Mesenchymal stem cell (in vitro differentiated cells and primary cell): ENCODE results near the gene OR2G2. TPM values are rescaled to one million over a fixed set of nuclear protein-coding genes. Genes with fewer than 3 reads are reported as not detected.

ENCODE experiments used
- DNase-seq: peaks from one replicate; pipeline ENCODE4 v3.0.0-alpha.2; 2013
- H2AFZ ChIP-seq: one replicate; pipeline ENCODE4 v1.6.1; 2013; ENCODE audit warnings: low read depth, mild to moderate bottlenecking, control low read depth, inconsistent platforms, low read length, moderate library complexity
- H2AK5ac ChIP-seq: 2 replicates; pipeline ENCODE4 v1.6.1; 2013; ENCODE audit warnings: low read length, moderate library complexity, mild to moderate bottlenecking, inconsistent platforms; ENCODE audit not compliant: severe bottlenecking
- H2BK120ac ChIP-seq: one replicate; pipeline ENCODE4 v1.6.1; 2013; ENCODE audit warnings: low read depth, mild to moderate bottlenecking, inconsistent platforms, low read length, moderate library complexity
- H2BK12ac ChIP-seq, 2 experiments: one replicate each; pipeline ENCODE4 v1.6.1; 2013; ENCODE audit warnings: inconsistent platforms in 2 of 2, low read length in 2 of 2, mild to moderate bottlenecking in 2 of 2, moderate library complexity in 2 of 2, control low read depth in 1 of 2
- H2BK15ac ChIP-seq: one replicate; pipeline ENCODE4 v1.6.1; 2013; ENCODE audit warnings: mild to moderate bottlenecking, low read depth, inconsistent platforms; ENCODE audit not compliant: poor library complexity, severe bottlenecking
- H2BK5ac ChIP-seq: 2 replicates; pipeline ENCODE4 v1.6.1; 2013; ENCODE audit warnings: low read depth, mild to moderate bottlenecking, low read length, control low read depth, inconsistent platforms; ENCODE audit not compliant: poor library complexity, severe bottlenecking
- H3K14ac ChIP-seq, 2 experiments: one replicate each; pipeline ENCODE4 v1.6.1; 2013; ENCODE audit warnings: inconsistent platforms in 2 of 2, low read length in 2 of 2, control low read depth in 1 of 2, mild to moderate bottlenecking in 1 of 2, moderate library complexity in 1 of 2
- H3K18ac ChIP-seq, 2 experiments: one replicate each; pipeline ENCODE4 v1.6.1; 2013; ENCODE audit warnings: inconsistent platforms in 2 of 2, low read length in 2 of 2, control low read depth in 1 of 2, low read depth in 1 of 2, mild to moderate bottlenecking in 1 of 2
- H3K23ac ChIP-seq, 2 experiments: one replicate each; pipeline ENCODE4 v1.6.1; 2013; ENCODE audit warnings: inconsistent platforms in 2 of 2, low read length in 2 of 2, mild to moderate bottlenecking in 2 of 2, moderate library complexity in 2 of 2, control low read depth in 1 of 2
- H3K27ac ChIP-seq: 2 replicates; pipeline ENCODE4 v1.5.1; 2013; ENCODE audit warnings: mild to moderate bottlenecking, moderate library complexity, low read length, control low read depth, inconsistent platforms; ENCODE audit not compliant: poor library complexity, severe bottlenecking
- H3K27me3 ChIP-seq, 2 experiments: 2 replicates each; pipeline versions ENCODE4 v1.6.1 to v1.7.0; 2013; ENCODE audit warnings: low read length in 2 of 2, mild to moderate bottlenecking in 2 of 2, moderate library complexity in 2 of 2, control low read depth in 1 of 2, inconsistent platforms in 1 of 2; ENCODE audit not compliant: control insufficient read depth in 1 of 2, insufficient read depth in 1 of 2
- H3K36me3 ChIP-seq, 2 experiments: 2 replicates each; pipeline versions ENCODE4 v1.6.1 to v1.7.0; 2013; ENCODE audit warnings: low read length in 2 of 2, control low read depth in 1 of 2, inconsistent platforms in 1 of 2, low read depth in 1 of 2, mild to moderate bottlenecking in 1 of 2; ENCODE audit not compliant: insufficient read depth in 2 of 2, control insufficient read depth in 1 of 2
- H3K4ac ChIP-seq, 2 experiments: one replicate each; pipeline ENCODE4 v1.6.1; 2013; ENCODE audit warnings: inconsistent platforms in 2 of 2, low read length in 2 of 2, mild to moderate bottlenecking in 2 of 2, moderate library complexity in 2 of 2, control low read depth in 1 of 2, low read depth in 1 of 2
- H3K4me1 ChIP-seq: 2 replicates; pipeline ENCODE4 v1.6.1; 2013; ENCODE audit warnings: low read depth, low read length, control low read depth; ENCODE audit not compliant: control insufficient read depth, insufficient read depth
- H3K4me2 ChIP-seq: 2 replicates; pipeline ENCODE4 v1.6.1; 2013; ENCODE audit warnings: low read length, mild to moderate bottlenecking, inconsistent platforms; ENCODE audit not compliant: poor library complexity, severe bottlenecking
- H3K4me3 ChIP-seq, 2 experiments: 2 replicates each; pipeline versions ENCODE4 v1.5.1 to v1.7.0; 2013; ENCODE audit warnings: low read length in 2 of 2, mild to moderate bottlenecking in 2 of 2, control low read depth in 1 of 2, low read depth in 1 of 2; ENCODE audit not compliant: insufficient read depth in 1 of 2
- H3K79me1 ChIP-seq: replicated peaks from 2 replicates; pipeline ENCODE4 v1.6.1; 2013; ENCODE audit warnings: mild to moderate bottlenecking, control low read depth, low read length, inconsistent platforms; ENCODE audit not compliant: poor library complexity, severe bottlenecking
- H3K9ac ChIP-seq: 2 replicates; pipeline ENCODE4 v1.7.0; 2013; ENCODE audit warnings: mild to moderate bottlenecking, low read length, moderate library complexity
- H3K9me3 ChIP-seq: 2 replicates; pipeline ENCODE4 v1.7.0; 2013; ENCODE audit warnings: mild to moderate bottlenecking, low read length; ENCODE audit not compliant: control insufficient read depth
- H4K8ac ChIP-seq: one replicate; pipeline ENCODE4 v1.6.1; 2013; ENCODE audit warnings: inconsistent platforms, mild to moderate bottlenecking, low read length, moderate library complexity
- H4K91ac ChIP-seq: one replicate; pipeline ENCODE4 v1.6.1; 2013; ENCODE audit warnings: mild to moderate bottlenecking, low read length, inconsistent platforms
- WGBS: methylation state at CpG from one replicate; pipeline ENCODE4 v1.1.7; 2013; ENCODE audit warnings: mixed read lengths; 5-methylcytosine and 5-hydroxymethylcytosine counted together
- small RNA-seq: library from polyadenylated mRNA; stranded (forward); fragments of <200 nt; extraction: miRNeasy Mini kit (QIAGEN cat#:217004); gene quantifications from one replicate; pipeline ENCODE3, GENCODE V24; 2013; ENCODE audit warnings: low read depth

The OR2G2 gene

GRCh38 chr1:247638011-247638410, 49.9 kb downstream of the OR2G2 start:
- Histone ChIP-seq H2AK5ac (no peak overlapping the region), H3K36me3 (no peaks in the 10 kb centered on the region), H3K4me2 (no peak overlapping the region), H3K4ac (no peak overlapping the region), H3K23ac (no peak overlapping the region), H3K79me1 (no peaks in the 10 kb centered on the region), H2AFZ (no peak overlapping the region), H3K9me3 (peaks cover 2% of the 10 kb centered on the region), H2BK12ac (no peak overlapping the region), H3K4me3 (no peak overlapping the region), H3K18ac (no peak overlapping the region), H4K91ac (no peak overlapping the region), H2BK15ac (no peak overlapping the region), H3K14ac (no peak overlapping the region), H2BK5ac (no peak overlapping the region), H3K4me1 (peaks cover 5% of the 10 kb centered on the region), H3K27ac (no peak overlapping the region), H4K8ac (no peak overlapping the region), H2BK120ac (no peak overlapping the region), H3K9ac (no peak overlapping the region), H3K27me3 (no peaks in the 10 kb centered on the region)
- WGBS, result 62% methylated on average over 3 of the region's 4 CpGs
- DNase-seq, result no peak

- no peak overlapping the region for H2AFZ ChIP-seq
- H3K4ac ChIP-seq, result no peak overlapping the region
- no peaks in the 10 kb centered on the region for H3K36me3 ChIP-seq
- H3K23ac ChIP-seq, result no peak overlapping the region
- no peak overlapping the region for H2BK120ac ChIP-seq
- 79% methylated on average over 4 of the region's 6 CpGs for WGBS
- H3K27ac ChIP-seq, result no peak overlapping the region
- no peak overlapping the region for H4K91ac ChIP-seq
- H2BK15ac ChIP-seq, result no peak overlapping the region
- H3K9me3 ChIP-seq, result peaks cover 2% of the 10 kb centered on the region
- no peak overlapping the region for H2AK5ac ChIP-seq
- no peak overlapping the region for H3K18ac ChIP-seq
- peaks cover 5% of the 10 kb centered on the region for H3K4me1 ChIP-seq
- H4K8ac ChIP-seq, result no peak overlapping the region
- no peaks in the 10 kb centered on the region for H3K79me1 ChIP-seq
- peak overlapping the region; percentile 71 for H3K4me2 ChIP-seq
- H3K4me3 ChIP-seq, result peak overlapping the region in 1 of 2 experiments; percentile 65
- no peak overlapping the region for H2BK5ac ChIP-seq
- no peak overlapping the region for H3K14ac ChIP-seq
- H3K9ac ChIP-seq, result peak overlapping the region; percentile 84
- DNase-seq, result no peak
- no peaks in the 10 kb centered on the region for H3K27me3 ChIP-seq
- no peak overlapping the region for H2BK12ac ChIP-seq
Measured at GRCh38 chr1:247638781-247639180, 50.6 kb downstream of the OR2G2 start.

Small RNA genes within 50 kb of the gene (small RNA-seq; reads per million reads assigned to genes)
- gene RF00026, result not detected
